ENCODE data around the gene ITIH1. TPM values are rescaled to one million over a fixed set of nuclear protein-coding genes. Genes with fewer than 3 reads are reported as not detected.

Gene ITIH1
- total RNA-seq, 4 donors from 2014 or later: not detected

DNA sequence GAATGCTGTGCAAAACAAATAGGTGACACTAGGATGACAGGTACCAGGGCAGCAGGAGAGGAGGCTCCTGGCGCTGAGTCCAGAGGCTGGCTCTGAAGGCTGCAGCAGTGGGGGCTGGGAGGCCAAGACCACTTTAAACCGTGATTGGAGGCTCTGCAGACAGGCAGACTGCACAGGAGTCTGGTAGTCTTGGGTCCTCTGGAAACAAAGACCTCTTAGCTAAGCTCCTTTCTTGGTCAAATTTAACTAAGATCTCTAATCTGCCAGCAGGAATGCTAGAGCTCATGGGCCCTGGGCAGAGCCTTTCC, 61.8 kb downstream of the ITIH1 start:
- no peak for DNase-seq
- Histone ChIP-seq H3K36me3 (no peaks in the 10 kb centered on the region), H3K27ac (no peak overlapping the region), H3K27me3 (no peaks in the 10 kb centered on the region), H3K4me1 (peaks cover 0 to 5% (median 1%) of the 10 kb centered on the region in 4 donors), H3K9me3 (no peaks in the 10 kb centered on the region), H3K4me3 (no peak overlapping the region)
- no peak for TF ChIP-seq POLR2A (IDR thresholded peaks at IDR 0.05)
- no peak for TF ChIP-seq EP300 (IDR thresholded peaks at IDR 0.05; ENCODE audit: low read depth)
- TF ChIP-seq POLR2AphosphoS5 (IDR thresholded peaks at IDR 0.05): no peak
- TF ChIP-seq, protein P1, sequence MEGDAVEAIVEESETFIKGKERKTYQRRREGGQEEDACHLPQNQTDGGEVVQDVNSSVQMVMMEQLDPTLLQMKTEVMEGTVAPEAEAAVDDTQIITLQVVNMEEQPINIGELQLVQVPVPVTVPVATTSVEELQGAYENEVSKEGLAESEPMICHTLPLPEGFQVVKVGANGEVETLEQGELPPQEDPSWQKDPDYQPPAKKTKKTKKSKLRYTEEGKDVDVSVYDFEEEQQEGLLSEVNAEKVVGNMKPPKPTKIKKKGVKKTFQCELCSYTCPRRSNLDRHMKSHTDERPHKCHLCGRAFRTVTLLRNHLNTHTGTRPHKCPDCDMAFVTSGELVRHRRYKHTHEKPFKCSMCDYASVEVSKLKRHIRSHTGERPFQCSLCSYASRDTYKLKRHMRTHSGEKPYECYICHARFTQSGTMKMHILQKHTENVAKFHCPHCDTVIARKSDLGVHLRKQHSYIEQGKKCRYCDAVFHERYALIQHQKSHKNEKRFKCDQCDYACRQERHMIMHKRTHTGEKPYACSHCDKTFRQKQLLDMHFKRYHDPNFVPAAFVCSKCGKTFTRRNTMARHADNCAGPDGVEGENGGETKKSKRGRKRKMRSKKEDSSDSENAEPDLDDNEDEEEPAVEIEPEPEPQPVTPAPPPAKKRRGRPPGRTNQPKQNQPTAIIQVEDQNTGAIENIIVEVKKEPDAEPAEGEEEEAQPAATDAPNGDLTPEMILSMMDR (IDR thresholded peaks at IDR 0.05): no peak
- intact Hi-C loops (cut with DNase I; ENCODE audit: low total_unique reads): no loop called here
- 82% methylated on average over 2 of the region's 2 CpGs; no CpG with 5 or more reads in 1 of the 2 donors for WGBS, 2 donors (ENCODE audit: low coverage in 1 of 2)
- in situ Hi-C loops (cut with MboI; ENCODE audit: low pct_ligation_motif_present in 1 of 4, low pct_unique_long_range_greater_than_20kb in 1 of 4, low sequenced_read_pairs in 3 of 4): loop anchor here in 1 of 4 donors (25.0 kb wide), 1 partner anchor 248 kb away; no protein-coding TSS in a partner anchor

DNA sequence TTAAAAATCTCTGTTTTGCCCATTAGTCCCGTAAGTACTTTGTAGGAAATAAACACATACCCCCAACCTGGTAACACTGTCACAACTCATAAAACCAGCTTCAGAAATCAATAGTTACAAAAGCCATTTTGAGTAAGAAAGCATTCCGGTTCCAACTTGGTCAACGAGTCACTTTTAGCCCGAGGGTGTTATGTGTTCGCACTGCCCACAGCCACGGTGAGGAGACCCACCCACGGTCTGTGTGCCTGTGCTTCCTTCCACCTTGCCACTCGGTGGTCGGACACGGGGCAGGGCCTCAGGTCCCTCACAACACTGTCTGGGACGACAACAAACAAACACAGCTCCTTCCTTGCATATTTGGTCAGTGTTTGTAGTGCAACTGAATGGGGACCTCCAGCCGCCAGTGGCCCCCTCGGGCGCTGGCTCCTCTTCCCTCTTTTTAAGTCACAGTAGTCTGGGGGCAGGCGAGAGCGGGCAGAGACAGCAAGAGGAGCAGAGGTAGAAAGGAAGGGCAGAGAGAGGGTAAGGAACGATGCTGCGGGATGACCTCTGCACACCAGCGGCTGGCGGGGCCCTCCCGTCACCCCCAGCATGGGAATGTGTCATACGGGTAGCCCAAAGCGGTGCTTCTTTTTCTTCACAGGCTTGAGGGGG, 62.6 kb downstream of the ITIH1 start:
- H3K4me3 ChIP-seq: no peak overlapping the region
- no peak for TF ChIP-seq POLR2A (IDR thresholded peaks at IDR 0.05)
- TF ChIP-seq POLR2AphosphoS5 (IDR thresholded peaks at IDR 0.05): no peak
- TF ChIP-seq, protein P1 (IDR thresholded peaks at IDR 0.05): no peak
- no peak for TF ChIP-seq EP300 (IDR thresholded peaks at IDR 0.05; ENCODE audit: low read depth)
- H3K36me3 ChIP-seq: no peaks in the 10 kb centered on the region
- H3K4me1 ChIP-seq: peaks cover 0 to 11% (median 4%) of the 10 kb centered on the region in 4 donors
- intact Hi-C loops (cut with DNase I; ENCODE audit: low total_unique reads) (no loop called here), in situ Hi-C loops (cut with MboI; ENCODE audit: low pct_ligation_motif_present in 1 of 4, low pct_unique_long_range_greater_than_20kb in 1 of 4, low sequenced_read_pairs in 3 of 4) (loop anchor here in 3 of 4 donors (10.0 to 25.0 kb wide), 3 partner anchors 225 to 247 kb away; no protein-coding TSS in a partner anchor)
- H3K9me3 ChIP-seq: no peaks in the 10 kb centered on the region
- no peaks in the 10 kb centered on the region for H3K27me3 ChIP-seq
- WGBS, 2 donors (ENCODE audit: low coverage in 1 of 2): 89 to 92% methylated on average over 12 to 23 of the region's 23 CpGs
- no peak overlapping the region for H3K27ac ChIP-seq
- DNase-seq: no peak

DNA sequence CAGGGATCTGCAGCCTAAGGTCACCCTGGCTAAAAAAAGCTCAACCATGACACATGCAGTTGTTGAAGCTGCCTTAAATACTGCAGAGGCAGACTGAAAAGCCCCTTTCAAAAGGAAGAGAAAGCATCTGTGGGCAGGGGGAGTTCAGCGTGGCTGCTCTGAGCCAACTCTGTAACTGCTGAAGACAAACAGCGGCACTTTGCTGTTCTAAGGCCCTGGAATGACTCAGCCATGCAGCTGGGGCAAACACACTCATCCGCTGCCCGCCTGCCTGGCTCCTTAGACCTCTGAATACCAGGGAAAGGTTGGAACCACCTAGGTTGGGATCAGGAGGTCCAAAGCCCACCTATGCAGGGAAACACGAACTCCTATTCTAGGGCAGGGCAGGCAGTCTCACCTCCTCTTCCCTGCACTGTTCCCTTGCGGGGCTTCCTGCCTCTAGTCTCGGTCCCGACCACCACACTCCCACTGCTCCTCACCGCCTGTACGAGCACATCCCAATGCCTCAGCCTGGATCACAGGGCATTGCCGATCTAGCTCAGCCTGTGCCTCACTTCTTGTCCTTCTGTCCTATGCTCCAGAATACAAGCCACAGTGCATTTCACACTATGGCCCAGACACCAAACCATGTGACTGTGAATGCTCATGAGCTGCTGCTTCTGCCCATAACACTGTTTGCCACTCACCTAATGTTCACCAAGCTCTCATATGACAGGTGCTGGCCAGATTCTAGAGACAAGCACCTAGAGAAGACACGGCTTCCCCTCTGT, 64.0 kb downstream of the ITIH1 start:
- in situ Hi-C loops (cut with MboI; ENCODE audit: low pct_ligation_motif_present in 1 of 4, low pct_unique_long_range_greater_than_20kb in 1 of 4, low sequenced_read_pairs in 3 of 4): loop anchor here in 3 of 4 donors (10.0 to 25.0 kb wide), 3 partner anchors 223 to 246 kb away; no protein-coding TSS in a partner anchor
- no peaks in the 10 kb centered on the region for H3K27me3 ChIP-seq
- H3K27ac ChIP-seq: no peak overlapping the region
- peaks cover 0 to 24% (median 4%) of the 10 kb centered on the region in 4 donors for H3K4me1 ChIP-seq
- DNase-seq: no peak
- no peak overlapping the region for H3K4me3 ChIP-seq
- WGBS, 2 donors (ENCODE audit: low coverage in 1 of 2): 89 to 100% methylated on average over 1 to 12 of the region's 12 CpGs
- intact Hi-C loops (cut with DNase I; ENCODE audit: low total_unique reads): no loop called here
- H3K36me3 ChIP-seq: no peaks in the 10 kb centered on the region
- no peak for TF ChIP-seq EP300 (IDR thresholded peaks at IDR 0.05; ENCODE audit: low read depth)
- TF ChIP-seq POLR2A (IDR thresholded peaks at IDR 0.05): no peak
- TF ChIP-seq, protein P1 (IDR thresholded peaks at IDR 0.05): no peak
- TF ChIP-seq POLR2AphosphoS5 (IDR thresholded peaks at IDR 0.05): no peak
- H3K9me3 ChIP-seq: no peaks in the 10 kb centered on the region

Small RNAs within 50 kb of the gene (small RNA-seq; reads per million reads assigned to genes)
- gene AC006254.2 (0 to 0.24 (median 0) reads per million in 4 donors), gene MUSTN1 (0 reads per million in 4 donors)

Other genes starting within 250 kb of the ITIH1 start
- gene NT5DC2, start 243.7 kb upstream of the ITIH1 start, total RNA-seq: 10 to 100 TPM in 2 of 4 donors, 1 to 10 TPM in 1, not detected in 1; 5.5 to 16.7 (median 14.9) TPM
- gene UQCC5, start 241.0 kb upstream of the ITIH1 start, total RNA-seq: 10 to 100 TPM in 1 of 4 donors, 1 to 10 TPM in 2, not detected in 1; 2.6 to 22.1 (median 4.0) TPM
- 100 to 1,000 TPM in 2 of 4 donors, 10 to 100 TPM in 2; 60.3 to 335 (median 134) TPM for gene PBRM1, start 91.7 kb upstream of the ITIH1 start, total RNA-seq
- 10 to 100 TPM; 19.1 to 54.5 (median 37.4) TPM for gene GNL3, start 91.6 kb upstream of the ITIH1 start, total RNA-seq
- 10 to 100 TPM in 3 of 4 donors, not detected in 1; 34.3 to 52.6 (median 37.2) TPM for gene GLT8D1, start 71.8 kb upstream of the ITIH1 start, total RNA-seq
- 100 to 1,000 TPM in 2 of 4 donors, 10 to 100 TPM in 2; 24.3 to 120 (median 70.5) TPM for gene SPCS1, start 71.5 kb upstream of the ITIH1 start, total RNA-seq
- gene NEK4, start 6.7 kb upstream of the ITIH1 start, total RNA-seq: 10 to 100 TPM; 14.6 to 35.0 (median 22.1) TPM
- gene ITIH3, start 17.2 kb downstream of the ITIH1 start, total RNA-seq: 1 to 10 TPM in 1 of 4 donors, under 1 TPM in 1, not detected in 2; 0.27 to 1.6 TPM
- 1 to 10 TPM in 3 of 4 donors, under 1 TPM in 1; 0.60 to 9.5 (median 4.9) TPM for gene ITIH4, start 53.1 kb downstream of the ITIH1 start, total RNA-seq
- gene MUSTN1, start 57.4 kb downstream of the ITIH1 start, total RNA-seq: 10 to 100 TPM in 2 of 4 donors, 1 to 10 TPM in 2; 3.0 to 26.5 (median 11.8) TPM
- 10 to 100 TPM in 3 of 4 donors, 1 to 10 TPM in 1; 8.2 to 33.0 (median 16.4) TPM for gene STIMATE, start 119.9 kb downstream of the ITIH1 start, total RNA-seq

All from transverse colon (tissue), 4 donors.